GM12878 (cell line): Measurements from ENCODE around the gene CACNG8. TPM values are rescaled to one million over a fixed set of nuclear protein-coding genes. Genes with fewer than 3 reads are reported as not detected.
"Not testable (repeated sequence)": the region's sequence is repeated elsewhere in the genome, so short reads cannot be mapped to it uniquely, and the experiment has no call there.

Experiments used
- ATAC-seq: fragments of 200-7000 bp; cut with Tn5 transposase; 3 replicates; pipeline ENCODE4 v1.9.1; 2020; ENCODE audit warnings: mild to moderate bottlenecking, moderate library complexity
- BruUV-seq: library from RNA; stranded (reverse); fragments of 400-500 nt; replicated peaks from 2 replicates; lab custom pipeline; 2021; lab: Mats Ljungman, UMichigan
- CTCF ChIA-PET: fragments of 300-600 bp; sonication (Branson Sonifier 250); formaldehyde crosslinking; extraction: SDS; loops from one replicate; lab custom pipeline; 2021; ENCODE audit warnings: inconsistent platforms; lab: Yijun Ruan, JAX
- POLR2A ChIA-PET: fragments of 350-600 bp; formaldehyde crosslinking; extraction: SDS; loops from one replicate; lab custom pipeline; 2021; ENCODE audit warnings: inconsistent platforms; lab: Charles Lee
- RAD21 ChIA-PET: fragments of 300-600 bp; sonication (Branson Sonifier 250); formaldehyde crosslinking; loops from one replicate; lab custom pipeline; 2023; ENCODE audit warnings: antibody characterized with exemption; ENCODE audit not compliant: unreplicated experiment; lab: Charles Lee
- SMC1A ChIA-PET: fragments of 300-600 bp; sonication (Branson Sonifier 250); formaldehyde crosslinking; loops from one replicate; lab custom pipeline; 2023; ENCODE audit not compliant: unreplicated experiment, uncharacterized antibody; lab: Charles Lee
- DNase-seq: peaks from one replicate; pipeline ENCODE4 v3.0.0-alpha.2; 2011; ENCODE audit warnings: low read depth, low spot score
- FAIRE-seq: peaks from 3 replicates; lab custom pipeline; 2011; peaks lifted over from hg19 to GRCh38; lab: Jason Lieb, UNC
- H2AFZ ChIP-seq: 2 replicates; pipeline ENCODE4 v1.6.0; 2011; ENCODE audit warnings: low read depth, low read length, control low read depth; ENCODE audit not compliant: control insufficient read depth
- H3K27ac ChIP-seq: 2 replicates; pipeline ENCODE4 v1.5.1; 2011; ENCODE audit warnings: control low read depth; ENCODE audit not compliant: control insufficient read depth, insufficient read depth
- H3K27me3 ChIP-seq, 2 experiments: replicated peaks in 1 of 2; 2 replicates each; pipeline versions ENCODE4 v1.6.0 to v1.6.1; 2011; ENCODE audit warnings: low read length in 1 of 2; ENCODE audit not compliant: control insufficient read depth in 2 of 2, insufficient read depth in 2 of 2
- H3K36me3 ChIP-seq, 2 experiments: 2 replicates each; pipeline ENCODE4 v1.5.1; 2011; ENCODE audit warnings: low read length in 1 of 2; ENCODE audit not compliant: control insufficient read depth in 2 of 2, insufficient read depth in 2 of 2
- H3K4me1 ChIP-seq: 2 replicates; pipeline ENCODE4 v1.6.1; 2011; ENCODE audit warnings: mild to moderate bottlenecking, low read length, moderate library complexity, mixed read lengths; ENCODE audit not compliant: control insufficient read depth, insufficient read depth
- H3K4me2 ChIP-seq: 2 replicates; pipeline ENCODE4 v1.6.0; 2011; ENCODE audit warnings: control low read depth; ENCODE audit not compliant: control insufficient read depth, insufficient read depth
- H3K4me3 ChIP-seq: fragments of 200-600 bp; sonication (generic); 2 replicates; pipeline ENCODE4 v1.5.1; 2016
- H3K79me2 ChIP-seq: 2 replicates; pipeline ENCODE4 v1.6.0; 2011; ENCODE audit warnings: low read length; ENCODE audit not compliant: control insufficient read depth, insufficient read depth
- H3K9ac ChIP-seq: 2 replicates; pipeline ENCODE4 v1.8.0; 2011; ENCODE audit warnings: low read length, control low read depth, mixed read lengths; ENCODE audit not compliant: control insufficient read depth, insufficient read depth
- H3K9me3 ChIP-seq: replicated peaks from 3 replicates; pipeline ENCODE4 v1.5.1; 2011; ENCODE audit warnings: mild to moderate bottlenecking, low read length; ENCODE audit not compliant: control insufficient read depth, insufficient read depth
- H4K20me1 ChIP-seq: 2 replicates; pipeline ENCODE4 v1.6.0; 2011; ENCODE audit not compliant: control insufficient read depth, insufficient read depth
- CEBPB ChIP-seq, 2 experiments: fragments of 150-350 bp in 1 of 2; IDR thresholded peaks; 2 replicates each; pipeline ENCODE4 v1.6.1; 2012 to 2014; ENCODE audit warnings: low read depth in 2 of 2, low read length in 2 of 2, borderline replicate concordance in 1 of 2, inconsistent platforms in 1 of 2
- NFIC ChIP-seq: IDR thresholded peaks from 2 replicates; pipeline ENCODE4 v1.6.1; 2012; ENCODE audit warnings: low read depth, mild to moderate bottlenecking, inconsistent platforms, low read length, moderate library complexity
- NRF1 ChIP-seq: conservative IDR thresholded peaks from 2 replicates; pipeline ENCODE4 v1.6.1; 2011; ENCODE audit warnings: mild to moderate bottlenecking, low read depth, low read length, improper control_type of control experiment
- WGBS: methylation state at CpG from one replicate; pipeline ENCODE4 v1.1.6; 2016; ENCODE audit warnings: low lambda C conversion rate; ENCODE audit not compliant: insufficient replicate concordance, insufficient coverage; ENCODE audit errors: missing lambda C conversion rate; 5-methylcytosine and 5-hydroxymethylcytosine counted together
- in situ Hi-C: fragments of 300-500 bp; cut with MboI; formaldehyde crosslinking; loops from 9 replicates; pipeline ENCODE4 v1.14.3; 2018; ENCODE audit warnings: mixed read lengths
- intact Hi-C: fragments of 100-400 bp; cut with micrococcal nuclease; formaldehyde crosslinking; loops from one replicate; pipeline ENCODE4 v1.14.2; 2022; ENCODE audit not compliant: unreplicated experiment
- polyA plus RNA-seq, 11 experiments: library from polyadenylated mRNA; depleted of rRNA in 4 of 11; unstranded in 6 of 11; stranded (reverse) in 5 of 11; fragments of >200 nt; fragmentation: Nextera tagmentation in 4 of 11; fragmentation: Illumina TruSeq in 1 of 11; extraction: Ambion mirVana in 4 of 11; extraction: Trizol in 1 of 11; gene quantifications; 1 replicate in 1 of 11; 2 replicates in 10 of 11; pipeline versions ENCODE4 v1.2.1 to v1.2.3, GENCODE V29; 2011 to 2016; ENCODE audit warnings: inconsistent platforms in 2 of 11, missing spikeins in 2 of 11, low read depth in 1 of 11
- total RNA-seq, 4 experiments: library from RNA; depleted of rRNA in 3 of 4; stranded (reverse); fragments of >200 nt in 3 of 4; fragmentation: Illumina TruSeq in 1 of 4; extraction: Trizol in 1 of 4; gene quantifications; 2 replicates each; pipeline versions ENCODE4 v1.2.1 to v1.2.3, GENCODE V29; 2013 to 2021
- TF ChIP-seq, protein P1 (sequence below): IDR thresholded peaks from 2 replicates; pipeline ENCODE4 v1.6.1; 2012; ENCODE audit warnings: mild to moderate bottlenecking, low read depth, low read length

Gene CACNG8
- total and polyA plus RNA-seq, 10 of the 15 experiments (the other 5 are each of a cell fraction or from before 2014, with no cell fraction given) = not detected

- Histone ChIP-seq H3K27ac (no peak overlapping the region), H4K20me1 (no peaks in the 10 kb centered on the region), H3K9me3 (no peaks in the 10 kb centered on the region; the same call in 2 of the 3 replicates), H3K36me3 (no peaks in the 10 kb centered on the region), H2AFZ (no peak overlapping the region), H3K9ac (no peak overlapping the region), H3K79me2 (no peaks in the 10 kb centered on the region), H3K27me3 (no peaks in the 10 kb centered on the region), H3K4me2 (no peak overlapping the region), H3K4me3 (no peak overlapping the region), H3K4me1 (no peaks in the 10 kb centered on the region)
- DNase-seq (no peak), FAIRE-seq (no peak), ATAC-seq (no peak)
- ChIA-PET POLR2A (interaction anchor here (0.6 kb wide), 1 partner anchor 10 kb away, joined by 6 read pairs; no protein-coding TSS in a partner anchor), RAD21 (no interaction called here), SMC1A (interaction anchor here (0.6 to 0.7 kb wide), 2 partner anchors 140 to 206 kb away, joined by 3 read pairs; no protein-coding TSS in a partner anchor), CTCF (interaction anchor here (0.8 to 1.7 kb wide), 3 partner anchors 12 to 231 kb away, joined by 3 to 5 read pairs (median 3); no protein-coding TSS in a partner anchor)
- intact Hi-C loops = no loop called here
- BruUV-seq = no TSS peak
- 39% methylated on average over 4 of the region's 4 CpGs for WGBS
- in situ Hi-C loops = no loop called here
- no peak for TF ChIP-seq NFIC
- TF ChIP-seq, protein P1, sequence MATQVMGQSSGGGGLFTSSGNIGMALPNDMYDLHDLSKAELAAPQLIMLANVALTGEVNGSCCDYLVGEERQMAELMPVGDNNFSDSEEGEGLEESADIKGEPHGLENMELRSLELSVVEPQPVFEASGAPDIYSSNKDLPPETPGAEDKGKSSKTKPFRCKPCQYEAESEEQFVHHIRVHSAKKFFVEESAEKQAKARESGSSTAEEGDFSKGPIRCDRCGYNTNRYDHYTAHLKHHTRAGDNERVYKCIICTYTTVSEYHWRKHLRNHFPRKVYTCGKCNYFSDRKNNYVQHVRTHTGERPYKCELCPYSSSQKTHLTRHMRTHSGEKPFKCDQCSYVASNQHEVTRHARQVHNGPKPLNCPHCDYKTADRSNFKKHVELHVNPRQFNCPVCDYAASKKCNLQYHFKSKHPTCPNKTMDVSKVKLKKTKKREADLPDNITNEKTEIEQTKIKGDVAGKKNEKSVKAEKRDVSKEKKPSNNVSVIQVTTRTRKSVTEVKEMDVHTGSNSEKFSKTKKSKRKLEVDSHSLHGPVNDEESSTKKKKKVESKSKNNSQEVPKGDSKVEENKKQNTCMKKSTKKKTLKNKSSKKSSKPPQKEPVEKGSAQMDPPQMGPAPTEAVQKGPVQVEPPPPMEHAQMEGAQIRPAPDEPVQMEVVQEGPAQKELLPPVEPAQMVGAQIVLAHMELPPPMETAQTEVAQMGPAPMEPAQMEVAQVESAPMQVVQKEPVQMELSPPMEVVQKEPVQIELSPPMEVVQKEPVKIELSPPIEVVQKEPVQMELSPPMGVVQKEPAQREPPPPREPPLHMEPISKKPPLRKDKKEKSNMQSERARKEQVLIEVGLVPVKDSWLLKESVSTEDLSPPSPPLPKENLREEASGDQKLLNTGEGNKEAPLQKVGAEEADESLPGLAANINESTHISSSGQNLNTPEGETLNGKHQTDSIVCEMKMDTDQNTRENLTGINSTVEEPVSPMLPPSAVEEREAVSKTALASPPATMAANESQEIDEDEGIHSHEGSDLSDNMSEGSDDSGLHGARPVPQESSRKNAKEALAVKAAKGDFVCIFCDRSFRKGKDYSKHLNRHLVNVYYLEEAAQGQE = no peak
- TF ChIP-seq NRF1 = no peak
- TF ChIP-seq CEBPB (IDR thresholded peaks at IDR 0.05; ENCODE audit: borderline replicate concordance in 1 of 2, low read depth in 2 of 2, low read length in 2 of 2) = no peak
Observed at GRCh38 chr19:54035215-54036178, 72.8 kb downstream of the CACNG8 start.

- in situ Hi-C loops = not testable (repeated sequence)
- 13% methylated on average over 5 of the region's 5 CpGs for WGBS
Observed at GRCh38 chr19:54036542-54036941, 73.8 kb downstream of the CACNG8 start.

More at GRCh38 chr19:54036542-54036941, 73.8 kb downstream of the CACNG8 start:
- BruUV-seq, H3K27me3 ChIP-seq, RAD21 ChIA-PET, H4K20me1 ChIP-seq, H3K9ac ChIP-seq, H3K79me2 ChIP-seq, intact Hi-C loops, H3K9me3 ChIP-seq, H3K4me3 ChIP-seq, FAIRE-seq, H3K36me3 ChIP-seq, SMC1A ChIA-PET, H3K4me2 ChIP-seq, DNase-seq, CTCF ChIA-PET, POLR2A ChIA-PET, H3K4me1 ChIP-seq, ATAC-seq, H3K27ac ChIP-seq, H2AFZ ChIP-seq: not testable (repeated sequence)
